NB4 (cell line): ENCODE measurements around the gene NEO1.

Source experiments
- CTCF ChIP-seq: IDR thresholded peaks from one replicate; pipeline ENCODE4 v1.5.1; 2012; ENCODE audit warnings: low read depth, low read length
- MYC ChIP-seq: IDR thresholded peaks from 2 replicates; pipeline ENCODE4 v1.6.1; 2011; ENCODE audit warnings: low read depth, low read length
- POLR2A ChIP-seq: IDR thresholded peaks from 2 replicates; pipeline ENCODE4 v1.6.1; 2011; ENCODE audit warnings: mild to moderate bottlenecking; ENCODE audit not compliant: insufficient read length; ENCODE audit errors: extremely low read depth

- TF ChIP-seq CTCF (no peak), POLR2A (no peak), MYC (no peak)
These were observed 130.8 kb downstream of the NEO1 start for GRCh38 chr15:73183071-73183470.
